ENCODE data around the gene GPRIN3.
"Not testable (repeated sequence)": the region's sequence is repeated elsewhere in the genome, so short reads cannot be mapped to it uniquely, and the experiment has no call there.

Gene GPRIN3

DNA sequence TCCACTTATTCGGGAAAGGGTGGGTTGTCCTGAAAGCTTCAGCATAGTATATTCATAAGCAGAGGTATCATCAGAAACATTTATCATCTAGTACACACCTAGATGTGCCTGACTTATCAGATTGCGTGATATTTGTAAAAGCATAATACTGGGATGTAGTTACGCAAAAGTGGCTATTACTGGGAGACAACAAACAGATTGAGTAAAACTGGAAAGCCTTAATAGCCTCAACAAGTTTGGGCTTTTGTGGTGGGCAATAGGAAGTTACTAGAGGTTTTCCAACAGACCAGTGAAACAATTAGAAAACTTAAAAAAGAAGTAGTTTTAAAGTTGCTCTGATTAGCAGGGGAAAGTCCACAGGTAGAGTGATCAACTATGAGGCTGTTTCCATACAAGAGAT is 39.8 kb downstream of the GPRIN3 start:
- H3K4me3 ChIP-seq (ENCODE audit: insufficient read depth, low read depth, low read length): no peak overlapping the region
- no peaks in the 10 kb centered on the region for H3K4me1 ChIP-seq (ENCODE audit: control insufficient read depth, insufficient read depth, low read length)
- H3K27ac ChIP-seq (ENCODE audit: insufficient read depth, low read depth, low read length, poor library complexity, severe bottlenecking): no peak overlapping the region
- H3K27me3 ChIP-seq (ENCODE audit: control insufficient read depth, insufficient read depth, low read length, poor library complexity, severe bottlenecking): no peaks in the 10 kb centered on the region
- H3K9me3 ChIP-seq (ENCODE audit: control insufficient read depth, low read length): no peaks in the 10 kb centered on the region
- no peaks in the 10 kb centered on the region for H3K36me3 ChIP-seq (ENCODE audit: control insufficient read depth, insufficient read depth, low read length)
- WGBS, 2 experiments: 95 to 98% methylated on average over 2 to 3 of the region's 3 CpGs

GRCh38 chr4:89267392-89267791 is 40.2 kb downstream of the GPRIN3 start:
- Histone ChIP-seq H3K4me1 (ENCODE audit: control insufficient read depth, insufficient read depth, low read length) (no peaks in the 10 kb centered on the region), H3K9me3 (ENCODE audit: control insufficient read depth, low read length) (no peaks in the 10 kb centered on the region), H3K36me3 (ENCODE audit: control insufficient read depth, insufficient read depth, low read length) (no peaks in the 10 kb centered on the region), H3K4me3 (ENCODE audit: insufficient read depth, low read depth, low read length) (no peak overlapping the region), H3K27me3 (ENCODE audit: control insufficient read depth, insufficient read depth, low read length, poor library complexity, severe bottlenecking) (no peaks in the 10 kb centered on the region), H3K27ac (ENCODE audit: insufficient read depth, low read depth, low read length, poor library complexity, severe bottlenecking) (no peak overlapping the region)
- 92 to 100% methylated on average over 1 of the region's 1 CpG for WGBS, 2 experiments

GRCh38 chr4:89266128-89266527 is 41.5 kb downstream of the GPRIN3 start:
- Histone ChIP-seq H3K9me3 (ENCODE audit: control insufficient read depth, low read length) (no peaks in the 10 kb centered on the region), H3K27ac (ENCODE audit: insufficient read depth, low read depth, low read length, poor library complexity, severe bottlenecking) (no peak overlapping the region), H3K4me1 (ENCODE audit: control insufficient read depth, insufficient read depth, low read length) (no peaks in the 10 kb centered on the region), H3K27me3 (ENCODE audit: control insufficient read depth, insufficient read depth, low read length, poor library complexity, severe bottlenecking) (no peaks in the 10 kb centered on the region), H3K4me3 (ENCODE audit: insufficient read depth, low read depth, low read length) (no peak overlapping the region), H3K36me3 (ENCODE audit: control insufficient read depth, insufficient read depth, low read length) (no peaks in the 10 kb centered on the region)
- 90 to 93% methylated on average over 1 of the region's 1 CpG for WGBS, 2 experiments

DNA sequence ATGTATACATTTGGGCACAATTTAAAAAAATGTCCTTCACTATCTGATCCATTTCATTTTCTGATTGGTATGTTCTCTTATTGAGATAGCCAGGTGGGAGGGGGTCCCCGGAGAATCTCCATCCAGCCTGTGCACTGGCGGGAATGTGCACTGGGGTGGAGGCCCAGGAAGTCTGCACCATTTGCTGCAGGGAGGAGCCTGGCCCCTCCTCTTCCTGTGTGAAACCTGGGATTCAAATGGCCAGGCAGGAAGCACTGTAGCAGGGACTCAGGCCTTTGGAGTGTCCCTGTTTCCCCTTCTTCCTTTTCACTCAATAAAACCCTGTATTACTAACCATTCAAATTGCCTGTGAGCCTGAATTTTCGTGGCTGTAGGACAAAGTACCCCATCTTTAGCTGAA is 44.3 kb downstream of the GPRIN3 start:
- H3K9me3 ChIP-seq (ENCODE audit: control insufficient read depth, low read length): no peaks in the 10 kb centered on the region
- no peaks in the 10 kb centered on the region for H3K36me3 ChIP-seq (ENCODE audit: control insufficient read depth, insufficient read depth, low read length)
- WGBS, 2 experiments: 96 to 98% methylated on average over 3 of the region's 3 CpGs
- no peak overlapping the region for H3K27ac ChIP-seq (ENCODE audit: insufficient read depth, low read depth, low read length, poor library complexity, severe bottlenecking)
- no peak overlapping the region for H3K4me3 ChIP-seq (ENCODE audit: insufficient read depth, low read depth, low read length)
- H3K4me1 ChIP-seq (ENCODE audit: control insufficient read depth, insufficient read depth, low read length): no peaks in the 10 kb centered on the region
- no peaks in the 10 kb centered on the region for H3K27me3 ChIP-seq (ENCODE audit: control insufficient read depth, insufficient read depth, low read length, poor library complexity, severe bottlenecking)

DNA sequence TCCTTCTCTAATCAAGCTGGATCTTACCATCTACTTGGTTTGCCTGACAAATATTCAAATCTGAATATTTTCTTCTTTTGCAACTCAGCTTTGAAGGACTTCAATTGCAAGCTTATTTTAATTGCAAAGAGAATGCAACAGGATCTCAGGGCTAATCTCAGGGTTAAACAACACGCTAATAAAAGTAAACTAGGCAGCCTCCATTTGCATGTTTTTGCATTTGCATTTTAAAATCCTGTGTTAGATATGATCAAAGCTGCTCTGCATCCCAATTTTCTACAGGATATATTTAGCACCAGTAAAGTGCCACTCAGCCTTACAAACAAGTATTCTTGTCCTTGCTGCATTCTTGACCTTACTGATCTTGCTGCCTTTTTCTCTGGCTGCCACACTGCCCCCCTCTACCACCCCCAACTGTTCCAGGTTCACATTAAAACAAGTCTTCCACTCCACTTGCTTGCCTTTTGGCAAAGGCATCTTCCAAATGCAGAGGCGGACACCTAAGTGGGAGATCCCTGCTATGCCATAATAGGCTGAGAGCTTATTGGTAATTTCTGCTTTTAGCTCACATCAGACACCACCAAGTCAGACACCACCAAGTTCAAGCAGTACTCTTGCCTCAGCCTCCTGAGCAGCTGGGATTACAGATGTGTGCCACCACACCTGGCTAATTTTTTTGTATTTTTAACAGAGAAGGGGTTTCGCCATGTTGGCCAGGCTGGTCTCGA is 48.1 kb downstream of the GPRIN3 start:
- H3K27ac ChIP-seq (ENCODE audit: insufficient read depth, low read depth, low read length, poor library complexity, severe bottlenecking): no peak overlapping the region
- no peaks in the 10 kb centered on the region for H3K36me3 ChIP-seq (ENCODE audit: control insufficient read depth, insufficient read depth, low read length)
- no peaks in the 10 kb centered on the region for H3K9me3 ChIP-seq (ENCODE audit: control insufficient read depth, low read length)
- no peak overlapping the region for H3K4me3 ChIP-seq (ENCODE audit: insufficient read depth, low read depth, low read length)
- no peaks in the 10 kb centered on the region for H3K4me1 ChIP-seq (ENCODE audit: control insufficient read depth, insufficient read depth, low read length)
- 84 to 85% methylated on average over 4 of the region's 4 CpGs for WGBS, 2 experiments
- H3K27me3 ChIP-seq (ENCODE audit: control insufficient read depth, insufficient read depth, low read length, poor library complexity, severe bottlenecking): no peaks in the 10 kb centered on the region

DNA sequence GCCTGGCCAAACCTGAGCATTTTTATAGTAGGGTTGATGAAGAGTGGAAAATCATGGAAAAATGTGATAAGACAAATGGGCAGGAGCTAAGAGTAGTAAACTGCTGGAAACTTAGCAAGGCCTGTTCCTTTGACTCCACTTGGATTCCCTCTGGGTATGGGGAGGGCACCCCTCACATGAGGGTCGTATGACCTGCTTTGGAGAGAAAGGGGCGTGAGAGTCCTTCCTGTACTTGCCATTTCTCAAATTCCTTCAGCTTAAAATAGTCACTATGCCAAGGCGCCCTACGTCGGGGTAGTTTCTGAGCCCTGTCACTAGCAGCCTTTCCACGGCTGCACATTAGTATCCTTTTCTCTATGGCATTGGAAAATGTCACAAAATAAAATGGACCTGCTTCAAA is 49.1 kb downstream of the GPRIN3 start:
- no peaks in the 10 kb centered on the region for H3K36me3 ChIP-seq (ENCODE audit: control insufficient read depth, insufficient read depth, low read length)
- no peaks in the 10 kb centered on the region for H3K4me1 ChIP-seq (ENCODE audit: control insufficient read depth, insufficient read depth, low read length)
- WGBS, 2 experiments: 87 to 91% methylated on average over 6 of the region's 6 CpGs
- no peaks in the 10 kb centered on the region for H3K27me3 ChIP-seq (ENCODE audit: control insufficient read depth, insufficient read depth, low read length, poor library complexity, severe bottlenecking)
- no peaks in the 10 kb centered on the region for H3K9me3 ChIP-seq (ENCODE audit: control insufficient read depth, low read length)
- H3K27ac ChIP-seq (ENCODE audit: insufficient read depth, low read depth, low read length, poor library complexity, severe bottlenecking): no peak overlapping the region
- H3K4me3 ChIP-seq (ENCODE audit: insufficient read depth, low read depth, low read length): no peak overlapping the region

DNA sequence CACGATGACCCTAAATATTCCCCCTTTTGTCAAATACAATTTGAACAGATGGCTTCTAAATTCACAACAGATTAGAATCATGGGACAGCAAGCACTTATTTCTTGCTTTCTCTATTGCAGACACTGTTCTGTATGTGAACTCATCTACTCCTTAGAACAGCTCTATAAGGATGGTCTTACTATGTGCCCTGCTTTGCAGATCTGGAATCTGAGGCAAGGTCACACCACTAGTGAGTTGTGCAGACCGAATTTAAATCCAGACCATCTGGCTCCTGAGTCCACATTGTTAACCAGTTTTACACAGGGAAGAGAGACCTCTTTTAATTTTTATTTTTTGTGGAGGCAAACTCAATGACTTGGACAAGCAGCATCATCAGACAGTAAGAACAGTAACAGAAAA is 50.2 kb downstream of the GPRIN3 start:
- 88 to 92% methylated on average over 2 of the region's 2 CpGs for WGBS, 2 experiments

DNA sequence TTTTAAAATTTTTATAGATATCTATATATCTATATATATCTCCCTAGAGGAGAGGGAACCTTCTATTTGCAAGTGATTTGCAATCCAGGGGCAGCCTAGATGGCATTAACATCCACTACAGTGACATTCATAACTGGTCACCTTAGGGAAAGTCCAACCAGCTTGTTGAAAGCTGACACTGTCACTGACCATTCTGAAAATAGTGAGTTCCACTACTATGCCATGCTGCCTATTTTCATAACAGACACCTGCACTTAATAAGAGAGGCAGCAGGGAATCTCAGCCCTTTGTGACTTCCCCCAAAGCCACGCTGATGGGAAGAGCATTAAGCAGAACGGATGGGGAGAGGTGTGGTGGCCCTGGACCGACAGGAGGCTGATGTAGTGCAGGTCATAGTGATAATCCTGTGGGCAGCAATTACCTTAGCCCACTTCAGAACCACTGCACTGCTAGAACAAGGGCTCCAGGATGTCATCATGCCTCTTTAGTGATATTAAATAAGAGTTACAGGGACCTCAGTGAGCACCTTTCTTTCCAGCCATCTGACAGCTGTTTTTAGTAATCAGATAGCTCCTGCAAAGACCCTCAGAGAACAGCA is 51.3 kb downstream of the GPRIN3 start:
- 86% methylated on average over 3 of the region's 3 CpGs for WGBS, 2 experiments
- H3K4me1 ChIP-seq (ENCODE audit: control insufficient read depth, insufficient read depth, low read length): no peaks in the 10 kb centered on the region
- no peak overlapping the region for H3K27ac ChIP-seq (ENCODE audit: insufficient read depth, low read depth, low read length, poor library complexity, severe bottlenecking)
- H3K4me3 ChIP-seq (ENCODE audit: insufficient read depth, low read depth, low read length): no peak overlapping the region
- no peaks in the 10 kb centered on the region for H3K9me3 ChIP-seq (ENCODE audit: control insufficient read depth, low read length)
- H3K27me3 ChIP-seq (ENCODE audit: control insufficient read depth, insufficient read depth, low read length, poor library complexity, severe bottlenecking): no peaks in the 10 kb centered on the region
- H3K36me3 ChIP-seq (ENCODE audit: control insufficient read depth, insufficient read depth, low read length): no peaks in the 10 kb centered on the region

More for the DNA sequence above, 50.2 kb downstream of the GPRIN3 start:
- Histone ChIP-seq H3K4me3 (ENCODE audit: insufficient read depth, low read depth, low read length) (no peak overlapping the region), H3K27me3 (ENCODE audit: control insufficient read depth, insufficient read depth, low read length, poor library complexity, severe bottlenecking) (no peaks in the 10 kb centered on the region), H3K27ac (ENCODE audit: insufficient read depth, low read depth, low read length, poor library complexity, severe bottlenecking) (no peak overlapping the region), H3K36me3 (ENCODE audit: control insufficient read depth, insufficient read depth, low read length) (no peaks in the 10 kb centered on the region), H3K4me1 (ENCODE audit: control insufficient read depth, insufficient read depth, low read length) (no peaks in the 10 kb centered on the region), H3K9me3 (ENCODE audit: control insufficient read depth, low read length) (no peaks in the 10 kb centered on the region)

DNA sequence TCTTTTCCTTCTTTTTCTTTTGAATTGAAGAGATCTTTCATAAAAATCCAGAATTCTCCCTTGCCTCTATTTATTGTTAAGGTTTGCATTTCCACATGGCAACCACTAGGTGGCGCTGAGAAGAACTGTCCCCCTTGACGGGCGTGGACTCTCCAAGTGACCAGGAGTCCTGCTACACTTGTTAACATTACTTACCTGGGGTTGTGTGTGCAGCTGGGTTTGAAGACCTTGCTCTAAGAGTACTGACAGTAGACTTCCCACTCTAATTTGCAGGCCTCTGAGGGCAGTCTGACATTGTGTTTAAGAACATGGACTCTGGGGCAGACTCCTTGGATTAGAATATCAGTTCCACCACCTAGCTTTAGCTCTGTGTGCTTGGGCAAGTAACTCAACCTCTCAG is 52.8 kb downstream of the GPRIN3 start:
- Histone ChIP-seq H3K4me3 (ENCODE audit: insufficient read depth, low read depth, low read length) (no peak overlapping the region), H3K9me3 (ENCODE audit: control insufficient read depth, low read length) (no peaks in the 10 kb centered on the region), H3K27ac (ENCODE audit: insufficient read depth, low read depth, low read length, poor library complexity, severe bottlenecking) (no peak overlapping the region), H3K36me3 (ENCODE audit: control insufficient read depth, insufficient read depth, low read length) (no peaks in the 10 kb centered on the region), H3K4me1 (ENCODE audit: control insufficient read depth, insufficient read depth, low read length) (no peaks in the 10 kb centered on the region), H3K27me3 (ENCODE audit: control insufficient read depth, insufficient read depth, low read length, poor library complexity, severe bottlenecking) (no peaks in the 10 kb centered on the region)
- WGBS, 2 experiments: 5 to 11% methylated on average over 3 of the region's 3 CpGs

GRCh38 chr4:89254347-89254746 is 53.3 kb downstream of the GPRIN3 start:
- H3K4me3 ChIP-seq (ENCODE audit: insufficient read depth, low read depth, low read length); H3K27me3 ChIP-seq (ENCODE audit: control insufficient read depth, insufficient read depth, low read length, poor library complexity, severe bottlenecking); H3K4me1 ChIP-seq (ENCODE audit: control insufficient read depth, insufficient read depth, low read length); H3K9me3 ChIP-seq (ENCODE audit: control insufficient read depth, low read length); H3K36me3 ChIP-seq (ENCODE audit: control insufficient read depth, insufficient read depth, low read length); H3K27ac ChIP-seq (ENCODE audit: insufficient read depth, low read depth, low read length, poor library complexity, severe bottlenecking): not testable (repeated sequence)
- WGBS, 2 experiments: 71 to 78% methylated on average over 4 of the region's 4 CpGs

All from ectodermal cell (in vitro differentiated cells).